HEK293 (cell line): ENCODE results near the gene TANGO6.

Source experiments
- ZBTB1 ChIP-seq: fragments of 450-650 bp; formaldehyde crosslinking; IDR thresholded peaks from 2 replicates; pipeline ENCODE4 v1.5.1; 2016; ENCODE audit warnings: missing biosample characterization, missing genetic modification characterization
- ZFP41 ChIP-seq: fragments of 450-650 bp; formaldehyde crosslinking; IDR thresholded peaks from 2 replicates; pipeline ENCODE4 v1.5.1; 2016; ENCODE audit warnings: missing biosample characterization, missing genetic modification characterization, borderline replicate concordance
- ZIC2 ChIP-seq: fragments of 450-650 bp; formaldehyde crosslinking; IDR thresholded peaks from 2 replicates; pipeline ENCODE4 v1.5.1; 2016; ENCODE audit warnings: missing biosample characterization, missing genetic modification characterization
- ZNF274 ChIP-seq, 2 experiments: fragments of 200-500 bp in 1 of 2; fragments of 450-650 bp in 1 of 2; sonication (Bioruptor generic) in 1 of 2; formaldehyde crosslinking in 1 of 2; IDR thresholded peaks; 2 replicates each; pipeline versions ENCODE4 v1.5.1 to v1.6.1; 2014 to 2016; ENCODE audit warnings: borderline replicate concordance in 1 of 2, inconsistent platforms in 1 of 2, low read length in 1 of 2, missing biosample characterization in 1 of 2, missing genetic modification characterization in 1 of 2
- ZNF280C ChIP-seq: fragments of 450-650 bp; formaldehyde crosslinking; IDR thresholded peaks from 2 replicates; pipeline ENCODE4 v1.5.1; 2016; ENCODE audit warnings: missing biosample characterization, missing genetic modification characterization
- ZNF416 ChIP-seq: fragments of 450-650 bp; formaldehyde crosslinking; IDR thresholded peaks from 2 replicates; pipeline ENCODE4 v1.5.1; 2016; ENCODE audit warnings: missing biosample characterization, missing genetic modification characterization
- ZNF426 ChIP-seq: fragments of 450-650 bp; formaldehyde crosslinking; IDR thresholded peaks from 2 replicates; pipeline ENCODE4 v1.5.1; 2017; ENCODE audit warnings: missing biosample characterization, missing genetic modification characterization, mild to moderate bottlenecking, inconsistent platforms, moderate library complexity
- ZNF654 ChIP-seq: fragments of 450-650 bp; formaldehyde crosslinking; IDR thresholded peaks from 2 replicates; pipeline ENCODE4 v1.5.1; 2016; ENCODE audit warnings: low read depth, missing biosample characterization, missing genetic modification characterization
- TF ChIP-seq, protein P1 (sequence below): fragments of 450-650 bp; formaldehyde crosslinking; IDR thresholded peaks from 2 replicates; pipeline ENCODE4 v1.5.1; 2016; ENCODE audit warnings: missing biosample characterization, missing genetic modification characterization

GRCh38 chr16:69019811-69020210 is 176.5 kb downstream of the TANGO6 start:
- TF ChIP-seq ZNF416 (tag by site-specific recombination) = no peak
- TF ChIP-seq, protein P1, sequence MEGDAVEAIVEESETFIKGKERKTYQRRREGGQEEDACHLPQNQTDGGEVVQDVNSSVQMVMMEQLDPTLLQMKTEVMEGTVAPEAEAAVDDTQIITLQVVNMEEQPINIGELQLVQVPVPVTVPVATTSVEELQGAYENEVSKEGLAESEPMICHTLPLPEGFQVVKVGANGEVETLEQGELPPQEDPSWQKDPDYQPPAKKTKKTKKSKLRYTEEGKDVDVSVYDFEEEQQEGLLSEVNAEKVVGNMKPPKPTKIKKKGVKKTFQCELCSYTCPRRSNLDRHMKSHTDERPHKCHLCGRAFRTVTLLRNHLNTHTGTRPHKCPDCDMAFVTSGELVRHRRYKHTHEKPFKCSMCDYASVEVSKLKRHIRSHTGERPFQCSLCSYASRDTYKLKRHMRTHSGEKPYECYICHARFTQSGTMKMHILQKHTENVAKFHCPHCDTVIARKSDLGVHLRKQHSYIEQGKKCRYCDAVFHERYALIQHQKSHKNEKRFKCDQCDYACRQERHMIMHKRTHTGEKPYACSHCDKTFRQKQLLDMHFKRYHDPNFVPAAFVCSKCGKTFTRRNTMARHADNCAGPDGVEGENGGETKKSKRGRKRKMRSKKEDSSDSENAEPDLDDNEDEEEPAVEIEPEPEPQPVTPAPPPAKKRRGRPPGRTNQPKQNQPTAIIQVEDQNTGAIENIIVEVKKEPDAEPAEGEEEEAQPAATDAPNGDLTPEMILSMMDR (tag by site-specific recombination) = no peak
- no peak for TF ChIP-seq ZIC2 (tag by site-specific recombination)
- TF ChIP-seq ZNF654 (tag by site-specific recombination) = no peak
- no peak for TF ChIP-seq ZNF426
- no peak for TF ChIP-seq ZBTB1 (tag by site-specific recombination)
- TF ChIP-seq ZFP41 = no peak
- TF ChIP-seq ZNF274 (IDR thresholded peaks at IDR 0.05; ENCODE audit: low read length) = no peak
- no peak for TF ChIP-seq ZNF274 (tag by site-specific recombination; IDR thresholded peaks at IDR 0.05; ENCODE audit: borderline replicate concordance)
- no peak for TF ChIP-seq ZNF280C (tag by site-specific recombination)
